ACHN (cell line): ENCODE results near the gene LIF.
A peak's percentile ranks its signal among the peaks of the same experiment; 100 is the strongest.

Source experiments
- DNase-seq: peaks from one replicate; pipeline ENCODE4 v3.0.0-alpha.2; 2015
- in situ Hi-C: cut with HindIII; loops from 2 replicates; pipeline ENCODE4 v1.10.0; 2017; ENCODE audit warnings: low sequenced_read_pairs, low pct_ligation_motif_present, low pct_unique_long_range_greater_than_20kb

LIF gene

DNA sequence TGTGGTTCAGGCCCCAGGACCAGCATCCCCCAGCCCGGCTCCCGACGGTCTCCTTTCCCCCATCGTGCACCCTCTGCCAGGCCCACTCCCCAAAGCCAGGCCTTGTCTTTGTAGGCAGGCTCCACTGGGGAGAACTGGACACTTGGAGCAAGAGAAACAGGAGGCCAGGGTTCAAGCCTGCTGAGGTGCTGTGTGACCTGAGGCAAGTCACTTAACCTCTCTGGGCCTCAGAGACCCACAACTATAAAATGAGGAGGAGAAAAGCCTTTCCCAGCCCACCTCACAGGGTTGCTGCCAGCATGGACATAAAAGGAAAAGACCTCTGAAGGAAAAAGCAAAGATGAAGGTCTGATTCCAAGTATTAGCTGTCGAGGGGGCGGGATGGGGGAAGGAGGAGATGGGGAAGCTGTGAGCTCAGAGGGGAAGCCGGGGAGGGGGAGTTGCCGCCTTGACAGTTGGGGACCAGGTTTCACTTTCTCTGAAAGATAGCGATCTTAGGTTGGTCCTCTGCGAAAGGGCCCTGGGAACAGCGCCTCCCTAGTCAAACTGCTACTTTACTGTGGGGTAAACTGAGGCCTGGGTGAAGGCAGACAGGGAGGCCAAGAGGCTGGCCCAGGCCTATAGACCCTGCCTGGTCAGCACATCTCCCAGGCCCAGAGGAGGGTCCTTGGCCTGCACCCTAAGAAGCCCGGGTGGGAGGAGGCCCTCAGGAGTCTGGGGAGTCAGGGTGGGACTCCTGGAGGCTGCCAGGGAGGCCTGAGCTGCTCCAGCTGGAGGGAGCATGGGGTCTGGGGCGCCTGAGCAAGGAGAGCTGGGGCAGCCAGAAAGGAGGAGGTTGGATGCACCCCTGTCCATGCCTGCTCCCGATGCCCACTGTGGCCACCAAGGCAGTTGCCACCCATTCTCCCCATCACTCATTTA is 21.1 kb upstream of the LIF start:
- in situ Hi-C loops = no loop called here
- DNase-seq = no peak

DNA sequence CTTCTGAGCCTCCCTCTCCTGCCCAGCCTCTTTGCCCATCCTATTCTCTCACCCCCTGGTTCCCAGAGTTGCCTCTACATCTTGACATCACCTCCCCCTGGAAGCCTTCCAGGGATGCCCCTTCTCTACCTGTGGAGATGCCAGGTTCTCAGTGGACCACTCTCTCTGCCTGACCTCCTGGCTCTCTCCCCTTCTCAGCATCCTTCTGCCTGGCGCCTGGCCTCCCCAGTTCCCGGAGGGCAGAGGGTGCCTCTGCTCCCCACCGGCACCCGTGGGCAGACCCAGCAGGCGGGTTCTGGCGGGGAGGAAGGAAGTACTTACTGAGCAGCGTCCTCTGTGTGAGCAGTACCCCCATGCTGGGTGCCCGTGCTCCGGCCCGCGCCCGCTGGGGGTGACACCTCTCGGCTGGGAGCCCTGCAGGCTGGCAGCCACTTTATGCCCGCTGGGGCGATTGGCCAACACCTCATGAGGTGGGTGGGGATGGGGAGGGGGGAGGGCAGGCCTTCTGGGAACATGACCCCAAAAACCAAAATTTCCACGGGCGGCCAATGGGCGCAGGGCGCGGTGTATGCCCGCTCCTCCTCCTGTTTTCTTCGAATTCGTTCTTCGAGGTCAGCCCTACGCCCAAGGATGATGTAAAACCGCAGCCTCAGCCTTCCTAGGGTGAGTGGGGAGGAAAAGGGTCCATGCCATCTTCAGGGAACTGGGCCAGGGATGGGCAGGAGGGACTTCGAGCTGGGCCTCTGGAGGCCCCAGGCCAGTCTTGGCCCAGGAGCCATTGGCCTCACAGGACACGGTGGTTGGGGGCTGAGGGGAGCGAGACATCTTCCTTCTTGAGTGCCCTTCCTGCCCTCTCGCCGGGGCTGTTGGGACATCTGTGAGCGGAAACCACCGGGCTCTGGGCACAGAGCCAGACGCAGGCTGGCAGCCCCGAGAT is 20.2 kb upstream of the LIF start, which contains the start of gene OSM:
Gene OSM, minus strand, starts transcription at position 407 of the 937 bp plus-strand sequence. Its CDS starts 52 bp downstream, at position 355.
- DNase-seq = no peak
- in situ Hi-C loops = no loop called here

DNA sequence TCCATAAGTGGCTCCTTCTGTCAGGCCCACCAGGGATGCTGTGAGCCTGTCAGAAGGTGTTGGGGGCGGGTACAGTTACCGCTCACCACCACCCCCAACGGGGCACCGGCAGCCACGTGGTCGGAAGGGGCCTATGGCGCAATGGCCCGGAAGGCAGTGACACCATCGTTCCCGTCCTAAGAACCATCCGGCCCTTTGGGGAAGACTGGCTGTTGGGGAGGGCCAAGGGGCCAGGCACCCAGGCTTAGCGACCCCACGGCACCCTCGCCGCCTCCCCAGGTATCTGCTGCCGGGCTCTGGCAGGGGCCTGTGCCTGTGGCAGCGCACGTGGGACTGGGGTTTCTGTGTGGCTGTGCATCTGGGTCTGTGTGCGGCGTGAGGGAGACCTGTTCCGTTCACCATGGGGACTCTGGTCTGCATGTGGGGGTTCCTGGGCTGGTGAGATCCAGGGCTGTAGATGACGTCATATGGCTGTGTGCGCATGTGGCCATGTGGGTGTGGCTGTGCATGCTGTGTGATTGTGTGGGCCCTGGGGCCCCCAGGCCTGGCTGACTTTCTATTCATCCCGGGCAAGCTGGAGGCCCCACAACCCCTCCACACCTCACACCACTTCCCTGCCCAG is 19.4 kb upstream of the LIF start:
- DNase-seq = no peak
- in situ Hi-C loops = no loop called here

GRCh38 chr22:30265131-30265720 is 18.7 kb upstream of the LIF start:
- no peak for DNase-seq
- in situ Hi-C loops = no loop called here

GRCh38 chr22:30263883-30264282 is 17.3 kb upstream of the LIF start:
- in situ Hi-C loops = no loop called here
- no peak for DNase-seq

DNA sequence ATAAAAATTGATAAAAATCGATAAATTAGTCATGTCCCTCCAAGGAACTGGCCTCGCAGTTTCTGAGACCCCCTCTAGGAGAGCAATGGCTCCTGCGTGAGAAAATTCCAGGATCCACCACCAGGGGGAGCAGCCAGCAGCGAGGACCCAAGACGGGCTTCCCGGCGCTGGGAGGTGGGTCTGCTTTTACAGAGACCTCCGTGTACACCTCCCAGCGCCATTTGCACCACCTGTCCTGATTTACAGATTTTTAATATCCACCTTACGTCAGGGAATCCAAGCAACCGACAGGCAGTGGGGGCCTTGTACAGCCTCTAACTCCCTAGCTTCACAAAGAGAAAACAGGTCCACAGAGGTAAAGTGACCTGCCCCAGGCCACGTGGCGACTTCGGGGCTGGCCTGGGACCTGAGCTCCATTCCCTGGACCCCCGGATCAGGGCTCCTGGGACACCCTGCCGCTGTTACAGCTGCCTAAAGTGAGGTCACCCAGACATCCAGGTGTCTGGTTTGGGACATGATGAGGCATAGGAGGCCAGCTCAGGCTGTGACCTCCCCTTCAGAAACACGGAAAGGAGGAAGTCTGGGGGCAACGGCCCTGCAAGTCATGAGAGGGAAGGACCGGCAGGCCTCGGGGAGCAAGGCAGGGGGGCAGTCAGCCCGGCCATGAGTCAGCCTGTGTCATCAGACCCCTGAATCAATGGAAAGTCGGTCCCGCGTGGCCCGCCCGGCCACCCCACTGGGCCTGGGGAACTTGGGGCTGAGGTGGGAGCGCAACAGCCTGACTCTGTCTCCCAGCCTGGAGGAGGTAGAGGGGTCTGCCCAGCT is 16.6 kb upstream of the LIF start:
- peak; percentile 72 for DNase-seq
- in situ Hi-C loops = no loop called here

- DNase-seq = no peak
- in situ Hi-C loops = no loop called here
Measured at GRCh38 chr22:30262112-30262511, 15.6 kb upstream of the LIF start.

DNA sequence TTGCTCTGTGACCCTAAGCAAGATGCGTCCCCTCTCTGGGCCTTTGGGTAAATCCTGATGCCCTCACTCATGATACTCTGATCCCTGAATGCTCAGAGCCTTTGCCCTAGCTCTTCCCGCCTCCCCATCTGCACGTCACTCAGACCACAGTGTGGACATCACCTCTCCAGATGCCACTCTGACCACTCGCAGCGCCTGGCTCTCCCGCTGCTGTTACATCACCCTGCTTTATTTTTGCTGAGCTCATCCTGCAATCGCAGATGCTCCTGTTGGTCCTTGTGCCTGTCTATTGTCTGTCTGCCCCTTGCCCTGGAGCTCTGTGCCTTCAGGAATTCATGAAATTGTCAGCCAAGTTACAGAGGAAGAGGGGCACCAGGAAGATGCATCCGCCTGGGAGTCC is 14.6 kb upstream of the LIF start:
- no peak for DNase-seq
- in situ Hi-C loops = no loop called here

GRCh38 chr22:30260682-30261081 is 14.1 kb upstream of the LIF start:
- in situ Hi-C loops = no loop called here
- no peak for DNase-seq

DNA sequence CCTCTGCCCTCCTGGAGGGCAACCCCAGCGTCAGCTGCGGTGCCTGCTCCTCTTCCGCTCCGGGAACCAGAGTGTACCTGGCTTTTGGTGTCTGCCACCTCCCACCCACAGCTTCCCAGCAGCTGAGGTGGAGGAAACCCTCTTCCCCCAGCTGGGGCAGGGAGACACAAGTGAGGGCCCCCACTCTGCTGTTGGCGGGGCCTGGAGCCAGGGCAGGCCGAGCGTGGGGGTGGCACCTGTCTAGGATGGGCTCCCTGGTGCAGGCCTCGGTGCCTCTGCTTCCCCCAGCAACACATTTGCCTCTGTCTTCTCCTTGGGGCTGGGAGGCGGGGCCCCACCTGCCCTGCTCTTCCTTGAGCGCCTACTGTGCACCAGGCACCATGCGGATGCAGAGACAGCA is 13.7 kb upstream of the LIF start:
- DNase-seq = no peak
- in situ Hi-C loops = no loop called here

DNA sequence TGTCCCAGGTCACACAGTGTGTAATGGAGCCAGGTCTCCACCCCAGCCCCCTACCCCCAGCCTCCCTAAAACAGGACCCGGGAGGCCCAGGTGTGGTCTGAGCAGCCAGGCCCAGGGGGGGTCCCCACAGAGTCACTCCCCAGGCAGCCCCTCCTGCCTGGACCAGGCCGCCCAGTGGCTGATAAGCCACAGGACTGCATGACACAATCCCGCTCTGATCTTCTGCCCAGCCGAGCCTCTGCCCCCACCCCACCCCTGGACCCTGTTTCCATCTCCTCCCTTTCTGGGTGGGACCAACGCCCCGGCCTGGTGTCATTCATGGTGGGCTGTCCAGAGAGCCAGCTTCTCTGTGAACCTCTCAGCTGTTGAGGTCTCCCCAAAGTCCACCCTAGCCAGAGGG is 7.8 kb upstream of the LIF start:
- in situ Hi-C loops = no loop called here
- DNase-seq = peak; percentile 49

- DNase-seq = peak; percentile 75
- in situ Hi-C loops = no loop called here
Measured at GRCh38 chr22:30253205-30253852, 6.8 kb upstream of the LIF start.

GRCh38 chr22:30252411-30253204 is 6.0 kb upstream of the LIF start:
- in situ Hi-C loops = no loop called here
- DNase-seq = no peak

GRCh38 chr22:30251711-30252110 is 5.2 kb upstream of the LIF start:
- in situ Hi-C loops = no loop called here
- DNase-seq = peak; percentile 53

- DNase-seq = peak; percentile 90
- in situ Hi-C loops = no loop called here
Measured at GRCh38 chr22:30250661-30251267, 4.2 kb upstream of the LIF start.

GRCh38 chr22:30250039-30250565 is 3.5 kb upstream of the LIF start:
- in situ Hi-C loops = no loop called here
- no peak for DNase-seq
